Kidney (tissue), 14 donors: ENCODE measurements around the gene ZFAND6. TPM values are rescaled to one million over a fixed set of nuclear protein-coding genes. Genes with fewer than 3 reads are reported as not detected.

Experiments used
- DNase-seq, 5 donors: peaks; one replicate each; pipeline ENCODE4 v3.0.0-alpha.2; 2013 to 2020
- FAIRE-seq: peaks from 2 replicates; lab custom pipeline; 2012; peaks lifted over from hg19 to GRCh38; lab: Jason Lieb, UNC
- H3K27ac ChIP-seq, 2 donors: one replicate each; pipeline ENCODE4 v1.7.0; 2013; ENCODE audit warnings: low read depth in 2 of 2, low read length in 2 of 2, inconsistent platforms in 1 of 2
- H3K27me3 ChIP-seq: one replicate; pipeline ENCODE4 v1.7.1; 2013; ENCODE audit warnings: low read length, inconsistent platforms; ENCODE audit not compliant: control insufficient read depth, insufficient read depth
- H3K36me3 ChIP-seq, 3 donors: one replicate each; pipeline versions ENCODE4 v1.7.0 to v1.7.1; 2013; ENCODE audit warnings: low read length in 3 of 3, control low read depth in 1 of 3, inconsistent platforms in 1 of 3; ENCODE audit not compliant: insufficient read depth in 3 of 3, control insufficient read depth in 2 of 3
- H3K4me1 ChIP-seq, 3 donors: one replicate each; pipeline versions ENCODE4 v1.7.0 to v1.7.1; 2013; ENCODE audit warnings: low read length in 3 of 3, inconsistent platforms in 1 of 3, low read depth in 1 of 3; ENCODE audit not compliant: control insufficient read depth in 2 of 3, insufficient read depth in 2 of 3
- H3K4me3 ChIP-seq, 3 donors: one replicate each; pipeline versions ENCODE4 v1.7.0 to v1.8.1; 2013; ENCODE audit warnings: low read length in 3 of 3, control low read depth in 1 of 3, inconsistent platforms in 1 of 3
- H3K9ac ChIP-seq, 3 donors: one replicate each; pipeline versions ENCODE4 v1.7.0 to v1.7.1; 2013; ENCODE audit warnings: low read length in 3 of 3, control low read depth in 1 of 3, inconsistent platforms in 1 of 3
- H3K9me3 ChIP-seq, 3 donors: one replicate each; pipeline versions ENCODE4 v1.7.0 to v1.7.1; 2013; ENCODE audit warnings: low read length in 3 of 3, control low read depth in 1 of 3, inconsistent platforms in 1 of 3; ENCODE audit not compliant: control insufficient read depth in 2 of 3, insufficient read depth in 1 of 3
- CTCF ChIP-seq: IDR thresholded peaks from 3 replicates; pipeline ENCODE4 v1.5.1; 2012; ENCODE audit warnings: mild to moderate bottlenecking, moderate library complexity, borderline replicate concordance; ENCODE audit not compliant: insufficient read depth; ENCODE audit errors: extremely low read depth
- intact Hi-C: fragments of 100-400 bp; cut with DNase I; formaldehyde crosslinking; loops from one replicate; pipeline ENCODE4 v1.11.1; 2022
- polyA plus RNA-seq: library from polyadenylated mRNA; stranded (reverse); fragments of 350-450 nt; fragmentation: Illumina TruSeq; extraction: RNeasy Lipid Tissue Mini Kit (QIAGEN cat#74804); gene quantifications from one replicate; pipeline ENCODE4 v1.2.3, GENCODE V29; 2014; ENCODE audit warnings: low read depth, low replicate concordance; ENCODE audit not compliant: insufficient read depth
- total RNA-seq: library from RNA; stranded (reverse); fragmentation: NEBNext Ultra II Directional; extraction: Animal tissue kit (Norgen Biotek cat#: 25700); gene quantifications from one replicate; pipeline ENCODE4 v1.2.1, GENCODE V29; 2021
- donor health status: control.
- donor health status: control.
- donor health status: control.
- donor health status: control.
- donor health status: control.
- donor health status: DM: yes; HTN: yes; CAD: no.
- donor health status: Normal renal cell carcinoma (clear cell type).

ZFAND6 gene
- total and polyA plus RNA-seq, 2 donors from 2014 or later = 72.3 to 85.7 TPM

GRCh38 chr15:80171787-80172186 is 112.3 kb downstream of the ZFAND6 start:
- Histone ChIP-seq H3K9me3 (no peaks in the 10 kb centered on the region), H3K4me3 (no peak overlapping the region), H3K27ac (no peak overlapping the region), H3K4me1 (peaks cover 0 to 6% (median 0%) of the 10 kb centered on the region in 3 donors), H3K36me3 (peaks cover 0 to 17% (median 5%) of the 10 kb centered on the region in 3 donors), H3K27me3 (no peaks in the 10 kb centered on the region), H3K9ac (no peak overlapping the region)
- no peak for DNase-seq
- intact Hi-C loops = no loop called here
- FAIRE-seq = no peak
- no peak for TF ChIP-seq CTCF

- intact Hi-C loops = no loop called here
Observed at GRCh38 chr15:80172401-80172800, 112.9 kb downstream of the ZFAND6 start.

GRCh38 chr15:80173022-80173759 is 113.7 kb downstream of the ZFAND6 start:
- DNase-seq = peak in 4 of 5 donors; percentile 70 to 82 (median 80)
- intact Hi-C loops = no loop called here
- H3K4me1 ChIP-seq = peaks cover 0 to 6% (median 0%) of the 10 kb centered on the region in 3 donors
- peak overlapping the region in 1 of 2 donors; percentile 29 for H3K27ac ChIP-seq
- peak; percentile 82 for TF ChIP-seq CTCF
- H3K9ac ChIP-seq = no peak overlapping the region
- H3K9me3 ChIP-seq = no peaks in the 10 kb centered on the region
- no peaks in the 10 kb centered on the region for H3K27me3 ChIP-seq
- no peak overlapping the region for H3K4me3 ChIP-seq
- FAIRE-seq = no peak
- H3K36me3 ChIP-seq = peaks cover 0 to 17% (median 5%) of the 10 kb centered on the region in 3 donors

More at GRCh38 chr15:80172401-80172800, 112.9 kb downstream of the ZFAND6 start:
- H3K9me3 ChIP-seq = no peaks in the 10 kb centered on the region
- no peak overlapping the region for H3K9ac ChIP-seq
- DNase-seq (no peak), FAIRE-seq (no peak)
- H3K36me3 ChIP-seq = peaks cover 0 to 17% (median 5%) of the 10 kb centered on the region in 3 donors
- TF ChIP-seq CTCF = no peak
- H3K27me3 ChIP-seq = no peaks in the 10 kb centered on the region
- H3K4me1 ChIP-seq = peaks cover 0 to 6% (median 0%) of the 10 kb centered on the region in 3 donors
- no peak overlapping the region for H3K4me3 ChIP-seq
- H3K27ac ChIP-seq = no peak overlapping the region
